HEK293 (cell line): ENCODE results near the gene RNF113B.
A peak's percentile ranks its signal among the peaks of the same experiment; 100 is the strongest.

Experiments used
- CTCF ChIA-PET: fragments of 350-600 bp; formaldehyde crosslinking; extraction: SDS; loops from one replicate; lab custom pipeline; 2021; ENCODE audit warnings: antibody characterized with exemption; lab: Yijun Ruan, JAX
- POLR2A ChIA-PET: fragments of 300-600 bp; formaldehyde crosslinking; extraction: SDS; loops from one replicate; lab custom pipeline; 2020; ENCODE audit warnings: antibody characterized with exemption, inconsistent platforms; lab: Yijun Ruan, JAX
- H3K27ac ChIP-seq: fragments of 200-500 bp; sonication (Bioruptor generic); 2 replicates; pipeline ENCODE4 v1.5.1; 2014; ENCODE audit warnings: low read depth, low read length, control low read depth, inconsistent platforms; ENCODE audit errors: extremely low read depth
- H3K36me3 ChIP-seq, 2 experiments: fragments of 200-500 bp in 1 of 2; sonication (Bioruptor generic) in 1 of 2; 1 replicate in 1 of 2; 2 replicates in 1 of 2; pipeline ENCODE4 v1.5.1; 2014 to 2017; ENCODE audit warnings: inconsistent platforms in 2 of 2, low read length in 2 of 2; ENCODE audit not compliant: control insufficient read depth in 2 of 2, insufficient read depth in 1 of 2
- H3K4me1 ChIP-seq: fragments of 200-500 bp; sonication (Bioruptor generic); 2 replicates; pipeline ENCODE4 v1.5.1; 2014; ENCODE audit warnings: mild to moderate bottlenecking, low read length, inconsistent platforms; ENCODE audit not compliant: control insufficient read depth, insufficient read depth
- H3K4me3 ChIP-seq: 2 replicates; pipeline ENCODE4 v1.5.1; 2011; ENCODE audit warnings: low read depth, mild to moderate bottlenecking, control low read depth, low read length, moderate library complexity
- H3K9me3 ChIP-seq: fragments of 200-500 bp; sonication (Bioruptor generic); 2 replicates; pipeline ENCODE4 v1.5.1; 2014; ENCODE audit warnings: low read depth, low read length, inconsistent platforms; ENCODE audit not compliant: control insufficient read depth, insufficient read depth
- EGR2 ChIP-seq: fragments of 450-650 bp; formaldehyde crosslinking; IDR thresholded peaks from 2 replicates; pipeline ENCODE4 v1.5.1; 2016; ENCODE audit warnings: low read depth, missing biosample characterization, missing genetic modification characterization
- GLIS1 ChIP-seq: fragments of 450-650 bp; formaldehyde crosslinking; IDR thresholded peaks from 2 replicates; pipeline ENCODE4 v1.5.1; 2016; ENCODE audit warnings: missing biosample characterization, missing genetic modification characterization
- GLIS2 ChIP-seq: fragments of 450-650 bp; formaldehyde crosslinking; IDR thresholded peaks from 2 replicates; pipeline ENCODE4 v1.5.1; 2016; ENCODE audit warnings: missing biosample characterization, missing genetic modification characterization
- KLF1 ChIP-seq: fragments of 450-650 bp; formaldehyde crosslinking; IDR thresholded peaks from 2 replicates; pipeline ENCODE4 v1.5.1; 2016; ENCODE audit warnings: missing biosample characterization, missing genetic modification characterization
- ZBTB48 ChIP-seq: fragments of 450-650 bp; formaldehyde crosslinking; IDR thresholded peaks from 2 replicates; pipeline ENCODE4 v1.5.1; 2016; ENCODE audit warnings: missing biosample characterization, missing genetic modification characterization
- ZBTB8A ChIP-seq: fragments of 450-650 bp; formaldehyde crosslinking; IDR thresholded peaks from 2 replicates; pipeline ENCODE4 v1.5.1; 2016; ENCODE audit warnings: missing biosample characterization, missing genetic modification characterization
- ZNF169 ChIP-seq: fragments of 450-650 bp; formaldehyde crosslinking; IDR thresholded peaks from 2 replicates; pipeline ENCODE4 v1.5.1; 2016; ENCODE audit warnings: missing biosample characterization, missing genetic modification characterization
- ZNF2 ChIP-seq: fragments of 450-650 bp; formaldehyde crosslinking; IDR thresholded peaks from 2 replicates; pipeline ENCODE4 v1.5.1; 2016; ENCODE audit warnings: missing biosample characterization, missing genetic modification characterization
- ZNF341 ChIP-seq: fragments of 450-650 bp; formaldehyde crosslinking; IDR thresholded peaks from 2 replicates; pipeline ENCODE4; 2016; ENCODE audit warnings: low read depth, missing biosample characterization, missing genetic modification characterization
- ZNF394 ChIP-seq: fragments of 450-650 bp; formaldehyde crosslinking; IDR thresholded peaks from 2 replicates; pipeline ENCODE4 v1.5.1; 2016; ENCODE audit warnings: missing biosample characterization, missing genetic modification characterization, mild to moderate bottlenecking, moderate library complexity, borderline replicate concordance
- ZNF473 ChIP-seq: fragments of 450-650 bp; formaldehyde crosslinking; IDR thresholded peaks from 2 replicates; pipeline ENCODE4 v1.5.1; 2017; ENCODE audit warnings: missing biosample characterization, missing genetic modification characterization
- ZNF514 ChIP-seq: fragments of 450-650 bp; formaldehyde crosslinking; IDR thresholded peaks from 2 replicates; pipeline ENCODE4 v1.5.1; 2016; ENCODE audit warnings: missing biosample characterization, missing genetic modification characterization
- ZNF600 ChIP-seq: fragments of 450-650 bp; formaldehyde crosslinking; IDR thresholded peaks from 2 replicates; pipeline ENCODE4 v1.5.1; 2016; ENCODE audit warnings: missing biosample characterization, missing genetic modification characterization
- ZNF830 ChIP-seq: fragments of 450-650 bp; IDR thresholded peaks from 2 replicates; pipeline ENCODE4 v1.5.0; 2018; ENCODE audit warnings: missing biosample characterization, missing genetic modification characterization, low read depth, mild to moderate bottlenecking, moderate library complexity
- ZSCAN16 ChIP-seq: fragments of 450-650 bp; formaldehyde crosslinking; IDR thresholded peaks from 2 replicates; pipeline ENCODE4 v1.5.1; 2016; ENCODE audit warnings: missing biosample characterization, missing genetic modification characterization
- TF ChIP-seq, protein P1 (sequence below): fragments of 450-650 bp; formaldehyde crosslinking; IDR thresholded peaks from 2 replicates; pipeline ENCODE4 v1.5.1; 2016; ENCODE audit warnings: missing biosample characterization, missing genetic modification characterization
- TF ChIP-seq, protein P2 (sequence below): fragments of 450-650 bp; formaldehyde crosslinking; IDR thresholded peaks from 2 replicates; pipeline ENCODE4 v1.5.1; 2016; ENCODE audit warnings: missing biosample characterization, missing genetic modification characterization
- TF ChIP-seq, protein P3 (sequence below): fragments of 450-650 bp; formaldehyde crosslinking; IDR thresholded peaks from 2 replicates; pipeline ENCODE4 v1.5.1; 2016; ENCODE audit warnings: missing biosample characterization, missing genetic modification characterization

RNF113B gene

DNA sequence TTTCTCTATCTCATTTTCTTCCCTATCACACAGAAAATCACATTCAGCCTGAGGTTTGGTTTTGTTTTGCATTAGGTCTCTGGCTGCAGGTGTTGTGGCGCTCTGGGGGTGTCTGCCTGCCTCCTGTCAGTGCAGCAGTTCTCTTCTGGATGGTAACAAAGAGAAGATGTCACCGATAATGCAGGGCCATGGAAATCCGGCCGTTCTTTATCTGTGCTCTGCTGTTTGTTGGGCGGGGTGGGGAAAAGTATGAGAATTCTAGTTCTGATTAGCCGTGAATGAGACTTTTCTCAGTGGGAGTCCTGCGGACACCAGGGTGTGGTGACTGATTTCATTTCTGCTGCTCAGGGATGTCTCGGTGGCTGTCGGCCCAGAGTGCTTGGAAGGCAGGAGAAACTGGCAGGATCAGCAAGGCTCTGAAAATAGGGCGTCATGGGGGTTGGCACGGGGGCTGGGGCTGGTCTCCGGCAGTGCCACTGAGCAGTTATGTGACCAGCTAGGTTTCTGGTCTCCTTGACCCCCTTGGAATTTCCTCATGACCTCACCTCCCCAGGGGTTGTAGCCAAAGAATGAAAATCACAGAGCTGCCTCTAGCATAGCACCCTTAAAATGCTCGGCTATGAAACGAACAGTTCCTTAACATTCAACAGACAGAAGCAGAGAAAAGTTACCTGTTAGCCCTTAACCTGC is 5.0 kb downstream of the RNF113B start (continued):
- TF ChIP-seq, protein P1, sequence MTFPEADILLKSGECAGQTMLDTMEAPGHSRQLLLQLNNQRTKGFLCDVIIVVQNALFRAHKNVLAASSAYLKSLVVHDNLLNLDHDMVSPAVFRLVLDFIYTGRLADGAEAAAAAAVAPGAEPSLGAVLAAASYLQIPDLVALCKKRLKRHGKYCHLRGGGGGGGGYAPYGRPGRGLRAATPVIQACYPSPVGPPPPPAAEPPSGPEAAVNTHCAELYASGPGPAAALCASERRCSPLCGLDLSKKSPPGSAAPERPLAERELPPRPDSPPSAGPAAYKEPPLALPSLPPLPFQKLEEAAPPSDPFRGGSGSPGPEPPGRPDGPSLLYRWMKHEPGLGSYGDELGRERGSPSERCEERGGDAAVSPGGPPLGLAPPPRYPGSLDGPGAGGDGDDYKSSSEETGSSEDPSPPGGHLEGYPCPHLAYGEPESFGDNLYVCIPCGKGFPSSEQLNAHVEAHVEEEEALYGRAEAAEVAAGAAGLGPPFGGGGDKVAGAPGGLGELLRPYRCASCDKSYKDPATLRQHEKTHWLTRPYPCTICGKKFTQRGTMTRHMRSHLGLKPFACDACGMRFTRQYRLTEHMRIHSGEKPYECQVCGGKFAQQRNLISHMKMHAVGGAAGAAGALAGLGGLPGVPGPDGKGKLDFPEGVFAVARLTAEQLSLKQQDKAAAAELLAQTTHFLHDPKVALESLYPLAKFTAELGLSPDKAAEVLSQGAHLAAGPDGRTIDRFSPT (tag by site-specific recombination): peak; percentile 45
- TF ChIP-seq ZBTB8A (tag by site-specific recombination) (peak; percentile 67), GLIS2 (tag by site-specific recombination) (peak; percentile 38; the same call in 1 of the 2 replicates), ZNF473 (tag by site-specific recombination) (no peak), ZBTB48 (peak; percentile 63; the same call in 1 of the 2 replicates), ZNF169 (tag by site-specific recombination) (no peak), ZSCAN16 (no peak), ZNF514 (tag by site-specific recombination) (no peak), EGR2 (tag by site-specific recombination) (no peak), ZNF394 (no peak), KLF1 (peak; percentile 44; the same call in 1 of the 2 replicates), GLIS1 (tag by site-specific recombination) (peak; percentile 68), ZNF341 (tag by site-specific recombination) (0 out of 2 replicates have a peak, but pooled peaks have one; percentile 19), ZNF2 (0 out of 2 replicates have a peak, but pooled peaks have one; percentile 64)
- TF ChIP-seq, protein P2, sequence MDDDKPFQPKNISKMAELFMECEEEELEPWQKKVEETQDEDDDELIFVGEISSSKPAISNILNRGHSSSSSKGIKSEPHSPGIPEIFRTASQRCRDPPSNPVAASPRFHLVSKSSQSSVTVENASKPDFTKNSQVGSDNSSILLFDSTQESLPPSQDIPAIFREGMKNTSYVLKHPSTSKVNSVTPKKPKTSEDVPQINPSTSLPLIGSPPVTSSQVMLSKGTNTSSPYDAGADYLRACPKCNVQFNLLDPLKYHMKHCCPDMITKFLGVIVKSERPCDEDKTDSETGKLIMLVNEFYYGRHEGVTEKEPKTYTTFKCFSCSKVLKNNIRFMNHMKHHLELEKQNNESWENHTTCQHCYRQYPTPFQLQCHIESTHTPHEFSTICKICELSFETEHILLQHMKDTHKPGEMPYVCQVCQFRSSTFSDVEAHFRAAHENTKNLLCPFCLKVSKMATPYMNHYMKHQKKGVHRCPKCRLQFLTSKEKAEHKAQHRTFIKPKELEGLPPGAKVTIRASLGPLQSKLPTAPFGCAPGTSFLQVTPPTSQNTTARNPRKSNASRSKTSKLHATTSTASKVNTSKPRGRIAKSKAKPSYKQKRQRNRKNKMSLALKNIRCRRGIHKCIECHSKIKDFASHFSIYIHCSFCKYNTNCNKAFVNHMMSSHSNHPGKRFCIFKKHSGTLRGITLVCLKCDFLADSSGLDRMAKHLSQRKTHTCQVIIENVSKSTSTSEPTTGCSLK (tag by site-specific recombination): no peak
- TF ChIP-seq, protein P3, sequence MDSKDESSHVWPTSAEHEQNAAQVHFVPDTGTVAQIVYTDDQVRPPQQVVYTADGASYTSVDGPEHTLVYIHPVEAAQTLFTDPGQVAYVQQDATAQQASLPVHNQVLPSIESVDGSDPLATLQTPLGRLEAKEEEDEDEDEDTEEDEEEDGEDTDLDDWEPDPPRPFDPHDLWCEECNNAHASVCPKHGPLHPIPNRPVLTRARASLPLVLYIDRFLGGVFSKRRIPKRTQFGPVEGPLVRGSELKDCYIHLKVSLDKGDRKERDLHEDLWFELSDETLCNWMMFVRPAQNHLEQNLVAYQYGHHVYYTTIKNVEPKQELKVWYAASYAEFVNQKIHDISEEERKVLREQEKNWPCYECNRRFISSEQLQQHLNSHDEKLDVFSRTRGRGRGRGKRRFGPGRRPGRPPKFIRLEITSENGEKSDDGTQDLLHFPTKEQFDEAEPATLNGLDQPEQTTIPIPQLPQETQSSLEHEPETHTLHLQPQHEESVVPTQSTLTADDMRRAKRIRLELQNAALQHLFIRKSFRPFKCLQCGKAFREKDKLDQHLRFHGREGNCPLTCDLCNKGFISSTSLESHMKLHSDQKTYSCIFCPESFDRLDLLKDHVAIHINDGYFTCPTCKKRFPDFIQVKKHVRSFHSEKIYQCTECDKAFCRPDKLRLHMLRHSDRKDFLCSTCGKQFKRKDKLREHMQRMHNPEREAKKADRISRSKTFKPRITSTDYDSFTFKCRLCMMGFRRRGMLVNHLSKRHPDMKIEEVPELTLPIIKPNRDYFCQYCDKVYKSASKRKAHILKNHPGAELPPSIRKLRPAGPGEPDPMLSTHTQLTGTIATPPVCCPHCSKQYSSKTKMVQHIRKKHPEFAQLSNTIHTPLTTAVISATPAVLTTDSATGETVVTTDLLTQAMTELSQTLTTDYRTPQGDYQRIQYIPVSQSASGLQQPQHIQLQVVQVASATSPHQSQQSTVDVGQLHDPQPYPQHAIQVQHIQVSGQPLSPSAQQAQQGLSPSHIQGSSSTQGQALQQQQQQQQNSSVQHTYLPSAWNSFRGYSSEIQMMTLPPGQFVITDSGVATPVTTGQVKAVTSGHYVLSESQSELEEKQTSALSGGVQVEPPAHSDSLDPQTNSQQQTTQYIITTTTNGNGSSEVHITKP (tag by site-specific recombination): no peak
- TF ChIP-seq, all 188 proteins: peak for 11

DNA sequence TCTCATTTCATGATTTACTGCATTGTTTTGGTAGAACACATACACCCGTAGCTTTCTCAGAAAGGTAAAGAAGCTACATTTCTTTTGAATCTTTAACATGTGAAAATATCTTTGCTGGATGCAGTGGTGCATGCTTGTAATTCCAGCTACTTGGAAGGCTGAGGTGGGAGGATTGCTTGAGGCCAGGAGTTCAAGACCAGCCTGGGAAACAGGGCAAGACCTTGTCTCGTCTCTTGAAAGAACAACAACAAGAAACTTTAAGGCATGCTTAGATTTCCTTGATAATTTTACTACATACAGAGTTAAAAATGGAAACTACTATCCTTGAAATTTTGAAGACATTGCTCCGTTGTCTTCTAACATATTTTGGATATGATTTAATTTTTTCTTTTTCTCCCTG is 7.7 kb downstream of the RNF113B start:
- no peaks in the 10 kb centered on the region for H3K36me3 ChIP-seq
- ChIA-PET POLR2A (no interaction called here), CTCF (interaction anchor here (0.6 to 1.0 kb wide), 2 partner anchors 11 to 15 kb away, joined by 3 read pairs; no protein-coding TSS in a partner anchor)
- peaks cover 19% of the 10 kb centered on the region for H3K4me1 ChIP-seq
- H3K9me3 ChIP-seq: no peaks in the 10 kb centered on the region
- no peak overlapping the region for H3K27ac ChIP-seq
- TF ChIP-seq ZNF830 (tag by site-specific recombination): no peak
- TF ChIP-seq ZNF600 (tag by site-specific recombination): 0 out of 2 replicates have a peak, but pooled peaks have one; percentile 20
- no peak overlapping the region for H3K4me3 ChIP-seq
